Naive thymus-derived CD4-positive, alpha-beta T cell (primary cell): ENCODE measurements around the gene FAF1. TPM values are rescaled to one million over a fixed set of nuclear protein-coding genes. Genes with fewer than 3 reads are reported as not detected.

ENCODE experiments used
- ATAC-seq: fragments of 150-1000 bp; cut with Tn5 transposase; 2 replicates; pipeline ENCODE4 v1.10.0; 2021; ENCODE audit warnings: mild to moderate bottlenecking, moderate library complexity
- CTCF ChIA-PET: fragments of 350-600 bp; sonication (Branson Sonifier 250); formaldehyde crosslinking; loops from one replicate; lab custom pipeline; 2021; ENCODE audit warnings: antibody characterized with exemption; lab: Charles Lee
- POLR2A ChIA-PET: fragments of 350-600 bp; sonication (Branson Sonifier 250); formaldehyde crosslinking; loops from one replicate; lab custom pipeline; 2021; ENCODE audit warnings: antibody characterized with exemption, inconsistent platforms; lab: Charles Lee
- DNase-seq, 9 donors: peaks; one replicate each; pipeline versions ENCODE4 v3.0.0 to v3.0.0-alpha.2; 2020 to 2022; ENCODE audit warnings: mixed read lengths in 1 of 9
- H3K27ac ChIP-seq: one replicate; pipeline ENCODE4 v1.7.0; 2013; ENCODE audit warnings: mild to moderate bottlenecking, low read depth, low read length, moderate library complexity
- H3K27me3 ChIP-seq, 2 donors: one replicate each; pipeline ENCODE4 v1.7.0; 2013; ENCODE audit warnings: low read length in 2 of 2, mild to moderate bottlenecking in 2 of 2, moderate library complexity in 2 of 2; ENCODE audit not compliant: control insufficient read depth in 2 of 2, insufficient read depth in 2 of 2
- H3K36me3 ChIP-seq, 3 experiments: 1 replicate in 2 of 3; 2 replicates in 1 of 3; pipeline ENCODE4 v1.7.0; 2013; ENCODE audit warnings: low read length in 3 of 3, mild to moderate bottlenecking in 3 of 3, moderate library complexity in 1 of 3; ENCODE audit not compliant: insufficient read depth in 3 of 3, control insufficient read depth in 2 of 3
- H3K4me1 ChIP-seq, 2 donors: one replicate each; pipeline ENCODE4 v1.7.0; 2013; ENCODE audit warnings: low read length in 2 of 2, mild to moderate bottlenecking in 2 of 2, moderate library complexity in 1 of 2; ENCODE audit not compliant: control insufficient read depth in 2 of 2, insufficient read depth in 2 of 2
- H3K4me3 ChIP-seq: 2 replicates; pipeline ENCODE4 v1.7.0; 2013; ENCODE audit warnings: mild to moderate bottlenecking, low read length
- H3K9me3 ChIP-seq, 3 experiments: 1 replicate in 2 of 3; 2 replicates in 1 of 3; pipeline ENCODE4 v1.7.0; 2013; ENCODE audit warnings: low read length in 3 of 3; ENCODE audit not compliant: control insufficient read depth in 2 of 3
- H3K27ac Mint-ChIP-seq, 9 donors: one replicate each; pipeline ENCODE4 v1.8.0; 2020 to 2022; ENCODE audit warnings: mixed read lengths in 9 of 9, mild to moderate bottlenecking in 8 of 9, moderate library complexity in 5 of 9, inconsistent platforms in 2 of 9
- H3K27me3 Mint-ChIP-seq, 5 donors: one replicate each; pipeline ENCODE4 v1.8.0; 2021 to 2022; ENCODE audit warnings: mixed read lengths in 5 of 5, mild to moderate bottlenecking in 1 of 5
- H3K36me3 Mint-ChIP-seq, 5 donors: one replicate each; pipeline ENCODE4 v1.8.0; 2020 to 2022; ENCODE audit warnings: mixed read lengths in 5 of 5, mild to moderate bottlenecking in 3 of 5, inconsistent platforms in 1 of 5
- H3K4me1 Mint-ChIP-seq, 7 donors: one replicate each; pipeline ENCODE4 v1.8.0; 2020 to 2022; ENCODE audit warnings: mixed read lengths in 7 of 7, mild to moderate bottlenecking in 3 of 7, inconsistent platforms in 1 of 7
- H3K4me3 Mint-ChIP-seq, 10 donors: one replicate each; pipeline ENCODE4 v1.8.0; 2020 to 2022; ENCODE audit warnings: mild to moderate bottlenecking in 10 of 10, mixed read lengths in 10 of 10, moderate library complexity in 6 of 10, inconsistent platforms in 2 of 10
- H3K9me3 Mint-ChIP-seq, 11 donors: one replicate each; pipeline ENCODE4 v1.8.0; 2020 to 2022; ENCODE audit warnings: mixed read lengths in 11 of 11, mild to moderate bottlenecking in 4 of 11, inconsistent platforms in 1 of 11, moderate library complexity in 1 of 11
- intact Hi-C, 2 donors: fragments of 100-400 bp; cut with micrococcal nuclease; formaldehyde crosslinking; loops; one replicate each; pipeline ENCODE4 v1.15.1; 2023
- polyA plus RNA-seq, 2 donors: library from polyadenylated mRNA; unstranded; fragments of 300-500 nt; fragmentation: Illumina TruSeq; gene quantifications; one replicate each; pipeline ENCODE4 v1.2.3, GENCODE V29; 2021
- total RNA-seq, 6 experiments: library from RNA in 5 of 6; stranded (reverse) in 5 of 6; gene quantifications; 1 replicate in 5 of 6; 2 replicates in 1 of 6; pipeline ENCODE4 v1.2.3 and lab custom pipeline; 2021 to 2026

FAF1 gene
- total and polyA plus RNA-seq, 7 experiments from 2014 or later = 36.9 to 66.6 (median 48.5) TPM

- no peak overlapping the region for H3K4me3 ChIP-seq
- Mint-ChIP-seq H3K9me3 (peaks cover 0 to 3% (median 0%) of the 10 kb centered on the region in 11 donors), H3K4me3 (no peak overlapping the region), H3K27me3 (no peaks in the 10 kb centered on the region), H3K4me1 (no peaks in the 10 kb centered on the region), H3K36me3 (peaks cover 0 to 20% (median 15%) of the 10 kb centered on the region in 5 donors), H3K27ac (no peak overlapping the region)
- DNase-seq = no peak
- no peaks in the 10 kb centered on the region for H3K9me3 ChIP-seq
- no peaks in the 10 kb centered on the region for H3K36me3 ChIP-seq
- no peak overlapping the region for H3K27ac ChIP-seq
- no peaks in the 10 kb centered on the region for H3K4me1 ChIP-seq
- intact Hi-C loops = loop anchor here in 1 of 2 donors (10.0 kb wide), 1 partner anchor 63 kb away; no protein-coding TSS in a partner anchor
- no peak for ATAC-seq
- no peaks in the 10 kb centered on the region for H3K27me3 ChIP-seq
- CTCF ChIA-PET = interaction anchor here (0.6 to 0.8 kb wide), 2 partner anchors 76 to 82 kb away, joined by 3 to 5 read pairs; no protein-coding TSS in a partner anchor
- POLR2A ChIA-PET = interaction anchor here (1.1 kb wide), 1 partner anchor 8 kb away, joined by 3 read pairs; no protein-coding TSS in a partner anchor
These were observed 322.6 kb downstream of the FAF1 start for GRCh38 chr1:50637460-50637859.

DNA sequence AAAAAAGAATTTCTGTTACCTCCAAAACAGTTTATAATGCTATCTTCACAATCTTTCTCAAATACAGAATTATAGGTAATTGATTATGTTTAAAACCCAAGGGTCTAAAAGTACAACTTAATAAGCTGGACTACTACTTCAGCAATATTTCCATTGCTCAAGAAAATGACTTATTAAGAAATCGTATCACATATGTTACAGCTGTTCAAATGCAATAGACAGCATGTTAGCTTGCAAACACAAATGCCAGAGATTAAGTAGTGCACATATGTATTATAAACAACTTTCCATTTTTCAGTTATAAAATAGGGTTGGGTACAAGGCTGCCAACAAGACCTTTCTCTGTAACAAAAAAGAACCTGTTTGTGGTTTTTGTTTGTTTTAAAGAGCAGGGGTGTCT lies 325.8 kb downstream of the FAF1 start:
- POLR2A ChIA-PET = no interaction called here
- peaks cover 0 to 3% (median 0%) of the 10 kb centered on the region in 11 donors for H3K9me3 Mint-ChIP-seq
- H3K36me3 Mint-ChIP-seq = peaks cover 0 to 17% (median 10%) of the 10 kb centered on the region in 5 donors
- ATAC-seq = no peak
- Histone ChIP-seq H3K4me1 (no peaks in the 10 kb centered on the region), H3K27me3 (no peaks in the 10 kb centered on the region), H3K36me3 (no peaks in the 10 kb centered on the region), H3K27ac (no peak overlapping the region), H3K9me3 (no peaks in the 10 kb centered on the region), H3K4me3 (no peak overlapping the region)
- no peak overlapping the region for H3K27ac Mint-ChIP-seq
- no peaks in the 10 kb centered on the region for H3K27me3 Mint-ChIP-seq
- intact Hi-C loops = loop anchor here in 1 of 2 donors (10.0 kb wide), 1 partner anchor 59 kb away; no protein-coding TSS in a partner anchor
- H3K4me1 Mint-ChIP-seq = no peaks in the 10 kb centered on the region
- CTCF ChIA-PET = no interaction called here
- DNase-seq = no peak
- H3K4me3 Mint-ChIP-seq = no peak overlapping the region

DNA sequence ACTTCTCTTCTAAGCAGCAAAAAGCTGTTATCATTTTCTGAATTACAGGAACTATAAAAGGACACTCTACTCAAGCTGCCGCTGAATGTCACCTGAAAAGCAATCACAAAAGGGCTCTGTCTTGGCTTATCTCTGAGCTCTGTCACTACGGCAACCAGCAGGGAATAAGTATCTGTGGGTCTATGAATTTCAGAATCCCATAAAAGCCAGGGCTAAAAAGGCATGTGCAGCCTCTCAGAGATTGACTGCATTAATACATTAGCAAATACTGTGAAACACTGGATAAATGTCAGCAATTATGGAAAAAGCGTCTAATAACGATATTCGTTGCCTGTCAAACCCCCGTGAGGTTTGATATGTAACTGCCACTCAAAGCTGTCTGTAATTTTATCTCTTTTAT lies 326.6 kb downstream of the FAF1 start:
- ChIA-PET POLR2A (no interaction called here), CTCF (interaction anchor here (0.9 kb wide), 1 partner anchor 11 kb away, joined by 3 read pairs; no protein-coding TSS in a partner anchor)
- Histone ChIP-seq H3K9me3 (no peaks in the 10 kb centered on the region), H3K27ac (no peak overlapping the region), H3K4me1 (no peaks in the 10 kb centered on the region), H3K4me3 (no peak overlapping the region), H3K36me3 (no peaks in the 10 kb centered on the region), H3K27me3 (no peaks in the 10 kb centered on the region)
- no peaks in the 10 kb centered on the region for H3K4me1 Mint-ChIP-seq
- peaks cover 0 to 3% (median 0%) of the 10 kb centered on the region in 11 donors for H3K9me3 Mint-ChIP-seq
- no peak overlapping the region for H3K4me3 Mint-ChIP-seq
- no peak overlapping the region for H3K27ac Mint-ChIP-seq
- H3K36me3 Mint-ChIP-seq = peaks cover 0 to 12% (median 5%) of the 10 kb centered on the region in 5 donors
- DNase-seq (no peak), ATAC-seq (no peak)
- no peaks in the 10 kb centered on the region for H3K27me3 Mint-ChIP-seq
- intact Hi-C loops = loop anchor here in 1 of 2 donors (10.0 kb wide), 1 partner anchor 59 kb away; no protein-coding TSS in a partner anchor

- Histone ChIP-seq H3K9me3 (no peaks in the 10 kb centered on the region), H3K36me3 (no peaks in the 10 kb centered on the region), H3K27me3 (no peaks in the 10 kb centered on the region), H3K4me3 (no peak overlapping the region), H3K4me1 (no peaks in the 10 kb centered on the region), H3K27ac (no peak overlapping the region)
- ATAC-seq = no peak
- Mint-ChIP-seq H3K27ac (no peak overlapping the region), H3K9me3 (peaks cover 0 to 3% (median 0%) of the 10 kb centered on the region in 11 donors), H3K4me1 (no peaks in the 10 kb centered on the region), H3K4me3 (no peak overlapping the region), H3K36me3 (peaks cover 0 to 12% (median 5%) of the 10 kb centered on the region in 5 donors), H3K27me3 (no peaks in the 10 kb centered on the region)
- POLR2A ChIA-PET = no interaction called here
- DNase-seq = no peak
- CTCF ChIA-PET = no interaction called here
- intact Hi-C loops = loop anchor here in 1 of 2 donors (10.0 kb wide), 1 partner anchor 56 kb away; no protein-coding TSS in a partner anchor
These were observed 328.9 kb downstream of the FAF1 start for GRCh38 chr1:50631161-50631560.

GRCh38 chr1:50622259-50622658 lies 337.8 kb downstream of the FAF1 start:
- Mint-ChIP-seq H3K4me1 (no peaks in the 10 kb centered on the region), H3K27me3 (no peaks in the 10 kb centered on the region), H3K27ac (no peak overlapping the region), H3K4me3 (no peak overlapping the region), H3K9me3 (peaks cover 0 to 9% (median 5%) of the 10 kb centered on the region in 11 donors), H3K36me3 (peaks cover 4 to 24% (median 17%) of the 10 kb centered on the region in 5 donors)
- intact Hi-C loops = no loop called here
- no peaks in the 10 kb centered on the region for H3K4me1 ChIP-seq
- H3K27me3 ChIP-seq = no peaks in the 10 kb centered on the region
- DNase-seq = no peak
- POLR2A ChIA-PET = no interaction called here
- no peak overlapping the region for H3K4me3 ChIP-seq
- no peaks in the 10 kb centered on the region for H3K36me3 ChIP-seq
- no peak overlapping the region for H3K27ac ChIP-seq
- CTCF ChIA-PET = no interaction called here
- ATAC-seq = no peak
- no peaks in the 10 kb centered on the region for H3K9me3 ChIP-seq

DNA sequence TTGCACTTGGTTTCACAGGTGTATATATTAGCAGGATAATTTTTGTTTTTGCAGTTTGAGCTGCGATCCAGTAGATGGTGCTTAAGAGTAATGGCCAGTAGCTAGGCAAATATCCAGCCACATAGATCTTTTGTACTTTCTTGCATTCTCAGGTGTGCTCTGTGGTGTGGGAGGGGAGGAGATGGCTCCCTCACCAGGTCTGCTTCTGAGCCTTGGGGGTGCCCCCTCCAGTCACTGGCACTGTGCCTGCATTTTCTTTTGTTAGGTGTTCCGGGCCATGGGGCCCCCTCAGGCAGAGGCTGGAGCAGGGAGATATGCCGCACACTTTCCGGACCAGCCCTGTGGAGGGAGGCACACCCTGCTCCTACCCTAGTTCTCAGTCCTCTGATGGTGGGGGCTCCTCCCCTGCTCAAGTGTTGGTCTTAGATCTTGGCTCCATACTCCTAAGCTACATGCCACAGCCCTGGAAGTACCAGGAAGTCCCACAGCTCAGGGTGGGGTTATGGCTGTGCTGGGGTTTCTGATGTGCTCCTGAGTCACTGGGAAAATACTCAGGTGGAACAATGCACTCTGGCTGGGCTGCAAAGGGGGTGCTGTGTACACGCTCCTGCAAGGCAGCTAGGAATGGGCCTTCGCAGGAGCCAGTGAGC lies 339.3 kb downstream of the FAF1 start:
- Histone ChIP-seq H3K27ac (no peak overlapping the region), H3K27me3 (no peaks in the 10 kb centered on the region), H3K4me3 (no peak overlapping the region), H3K36me3 (no peaks in the 10 kb centered on the region), H3K4me1 (no peaks in the 10 kb centered on the region), H3K9me3 (no peaks in the 10 kb centered on the region)
- ChIA-PET POLR2A (no interaction called here), CTCF (no interaction called here)
- Mint-ChIP-seq H3K9me3 (peaks cover 0 to 12% (median 7%) of the 10 kb centered on the region in 11 donors), H3K27me3 (no peaks in the 10 kb centered on the region), H3K4me3 (no peak overlapping the region), H3K27ac (no peak overlapping the region), H3K4me1 (no peaks in the 10 kb centered on the region), H3K36me3 (peaks cover 4 to 32% (median 19%) of the 10 kb centered on the region in 5 donors)
- intact Hi-C loops = no loop called here
- ATAC-seq (no peak), DNase-seq (no peak)
